Cardiac septum (tissue), 1 donor: ENCODE results near the gene SIGLEC14. TPM values are rescaled to one million over a fixed set of nuclear protein-coding genes. Genes with fewer than 3 reads are reported as not detected.

Source experiments
- DNase-seq: peaks from one replicate; pipeline ENCODE4 v3.0.0-alpha.2; 2020; ENCODE audit warnings: low spot score
- intact Hi-C: fragments of 100-400 bp; cut with DNase I; formaldehyde crosslinking; loops from one replicate; pipeline ENCODE4 v1.14.0; 2022
- total RNA-seq: library from RNA; stranded (reverse); fragmentation: NEBNext Ultra II Directional; extraction: Animal tissue kit (Norgen Biotek cat#: 25700); gene quantifications from one replicate; pipeline ENCODE4 v1.2.1, GENCODE V29; 2021
- donor health status: DM: no; HTN: no; CAD: no.

The SIGLEC14 gene
- total RNA-seq, 1 donor from 2014 or later: 1.2 TPM

DNA sequence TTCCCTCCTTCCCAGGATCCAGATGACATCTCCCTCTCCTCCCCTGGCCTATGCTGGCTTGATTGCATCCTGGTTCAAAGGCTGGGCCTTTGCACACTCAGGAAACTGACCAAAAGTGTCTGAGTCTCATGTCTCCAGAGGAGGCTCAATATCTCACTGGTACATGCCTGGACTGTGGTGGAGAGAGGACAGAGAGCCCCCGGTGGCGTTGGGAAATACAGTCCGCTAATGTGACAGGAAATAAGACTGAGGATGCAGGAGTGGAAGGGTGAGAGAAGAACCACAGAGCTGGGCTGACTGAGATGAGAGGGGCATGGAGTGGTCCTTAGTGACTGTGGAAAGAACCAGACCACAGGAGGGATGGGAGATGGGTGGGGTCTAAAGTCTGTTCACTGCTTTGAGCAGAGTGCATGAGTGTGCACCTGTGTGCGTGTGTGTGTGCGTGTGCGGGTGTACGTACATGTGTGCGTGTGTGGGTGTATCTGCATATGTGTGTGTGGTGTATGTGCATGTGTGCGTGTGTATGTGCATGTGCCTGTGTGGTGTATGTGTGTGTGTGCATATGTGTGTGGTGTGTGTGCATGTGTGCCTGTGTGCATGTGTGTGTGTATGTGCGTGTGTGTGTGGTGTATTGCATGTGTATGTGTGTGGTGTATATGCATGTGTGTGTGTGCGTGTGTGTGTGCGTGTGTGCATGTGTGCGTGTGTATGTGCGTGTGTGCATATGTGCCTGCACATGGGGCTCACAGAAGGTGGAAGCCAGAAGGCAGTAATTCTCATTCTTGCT is 18.3 kb downstream of the SIGLEC14 start:
- no peak for DNase-seq
- intact Hi-C loops: no loop called here

DNA sequence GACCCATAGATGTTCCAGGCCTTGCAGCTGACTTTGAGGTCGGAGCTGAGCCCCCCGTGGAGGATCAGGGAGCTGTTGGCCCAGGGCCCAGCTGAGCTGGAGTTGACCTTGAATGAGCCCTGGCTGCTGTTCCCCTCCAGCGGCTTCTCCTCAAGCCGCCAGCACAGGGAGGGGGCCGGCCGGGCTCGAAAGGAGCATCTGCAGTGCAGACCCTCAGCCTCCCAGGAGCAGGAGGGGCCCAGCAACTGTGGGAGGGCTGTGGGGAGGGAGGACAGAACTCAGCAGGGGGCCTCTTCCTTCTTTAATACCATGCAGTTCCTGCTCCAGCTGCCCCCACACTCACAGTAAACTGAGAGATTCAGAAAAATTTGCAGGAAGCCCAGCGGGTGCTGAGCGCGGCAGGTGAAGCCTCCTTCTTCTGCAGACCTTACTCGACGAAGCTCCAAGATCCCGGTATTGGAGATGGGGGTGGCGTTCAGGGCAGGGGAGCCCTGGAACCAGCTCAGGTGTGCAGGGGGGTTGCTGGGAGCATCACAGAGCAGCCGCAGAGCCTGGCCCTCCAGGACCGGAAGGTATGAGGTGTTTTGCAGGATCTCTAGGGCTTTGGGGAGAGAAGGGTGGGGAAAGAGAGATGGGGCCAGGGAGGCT is 19.0 kb downstream of the SIGLEC14 start:
- intact Hi-C loops: no loop called here
- DNase-seq: no peak

GRCh38 chr19:51626675-51627074 is 19.9 kb downstream of the SIGLEC14 start:
- no peak for DNase-seq
- intact Hi-C loops: no loop called here

- intact Hi-C loops: no loop called here
- no peak for DNase-seq
Observed at GRCh38 chr19:51621178-51621577, 25.4 kb downstream of the SIGLEC14 start.

GRCh38 chr19:51615991-51616390 is 30.6 kb downstream of the SIGLEC14 start:
- DNase-seq: no peak
- intact Hi-C loops: no loop called here

GRCh38 chr19:51614789-51615188 is 31.8 kb downstream of the SIGLEC14 start:
- intact Hi-C loops: no loop called here
- DNase-seq: no peak

GRCh38 chr19:51610576-51610975 is 36.0 kb downstream of the SIGLEC14 start:
- intact Hi-C loops: no loop called here
- DNase-seq: no peak

DNA sequence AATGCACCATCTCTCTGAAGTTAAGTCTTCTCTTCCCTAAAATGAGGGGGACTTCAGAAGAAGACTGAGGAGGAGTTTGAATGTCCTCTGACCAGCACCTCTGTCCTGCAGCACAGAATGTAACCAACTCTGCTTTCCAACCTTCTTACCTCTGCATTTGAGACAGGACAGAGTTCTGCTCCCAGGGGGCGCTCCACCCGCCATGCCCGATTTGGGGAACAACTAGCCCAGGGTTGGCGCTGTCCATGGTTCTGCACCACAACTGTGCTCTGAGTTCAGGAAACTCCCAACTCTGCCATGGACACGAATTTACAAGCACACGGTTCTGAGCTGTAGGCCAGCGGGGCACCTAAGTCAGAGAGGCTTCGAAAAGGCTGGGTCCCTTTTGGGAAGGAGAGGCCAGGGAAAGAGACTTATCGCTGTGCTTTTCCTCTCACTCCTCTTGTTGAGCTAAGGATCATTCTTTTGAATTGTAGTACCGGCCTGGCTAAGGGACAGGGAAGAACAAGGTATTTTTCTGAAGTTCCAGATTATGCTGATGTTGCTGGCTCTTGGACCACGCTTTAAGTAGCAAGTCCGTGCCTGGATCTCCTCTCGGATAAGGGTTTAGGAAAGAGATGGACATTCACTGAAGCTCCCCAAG is 38.6 kb downstream of the SIGLEC14 start:
- intact Hi-C loops: no loop called here
- DNase-seq: peak; percentile 95

DNA sequence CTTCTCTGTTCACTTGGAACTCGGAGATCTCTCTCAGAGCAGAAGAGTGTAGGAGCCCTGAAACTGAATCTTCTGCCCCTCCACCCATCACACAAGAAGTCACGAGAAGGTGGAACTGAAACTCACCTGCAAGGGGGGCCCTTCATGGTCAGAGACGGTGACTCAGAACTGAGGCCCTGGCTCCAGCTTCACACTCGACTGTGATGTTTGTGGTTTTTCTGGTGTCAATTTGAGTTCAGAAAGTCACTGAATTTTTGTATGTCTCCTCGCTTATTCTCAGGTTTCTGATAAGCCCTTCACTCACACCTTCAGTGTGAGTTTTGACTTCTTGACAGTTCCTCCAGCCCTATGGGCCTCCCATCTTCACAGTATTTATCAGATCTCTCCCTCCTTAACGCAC is 39.5 kb downstream of the SIGLEC14 start:
- DNase-seq: no peak
- intact Hi-C loops: no loop called here

GRCh38 chr19:51602189-51602854 is 44.3 kb downstream of the SIGLEC14 start:
- intact Hi-C loops: no loop called here
- DNase-seq: no peak

DNA sequence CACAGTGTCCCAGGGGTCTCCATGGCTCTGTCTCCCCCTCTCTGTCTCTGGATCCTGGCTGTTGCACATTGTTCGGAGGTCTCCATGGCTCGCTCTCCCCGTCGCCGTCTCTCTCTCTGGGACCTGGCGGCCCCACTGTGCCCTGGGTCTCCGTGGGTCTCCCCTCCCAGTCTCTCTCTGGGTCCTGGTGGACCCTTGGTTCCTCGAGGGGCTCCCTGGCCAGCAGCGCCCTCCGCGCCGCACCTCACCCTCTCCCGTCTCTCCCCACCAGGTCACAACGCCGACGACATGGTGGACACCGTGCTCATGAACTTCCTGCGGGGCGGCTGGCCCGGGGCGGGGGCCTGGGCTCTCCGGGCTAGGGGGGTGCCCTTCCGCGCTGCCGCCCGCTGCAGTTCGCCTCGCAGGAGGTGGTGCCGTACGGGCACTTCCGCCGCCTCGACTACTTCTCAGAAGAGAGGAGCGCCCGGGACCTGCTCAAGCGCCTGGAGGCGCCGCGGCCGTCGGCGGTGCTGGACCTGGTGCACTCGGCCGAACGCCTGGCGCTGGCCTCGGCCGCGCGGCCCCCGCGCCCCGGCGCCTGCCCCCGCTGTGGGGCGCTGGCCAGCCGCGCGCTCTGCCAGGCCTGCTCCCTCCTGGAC is 45.6 kb downstream of the SIGLEC14 start:
- DNase-seq: peak; percentile 83
- intact Hi-C loops: no loop called here

- intact Hi-C loops: loop anchor here (10.0 kb wide), 1 partner anchor 494 kb away; the partner anchor contains the start of gene CTU1
- no peak for DNase-seq
Observed at GRCh38 chr19:51599084-51599483, 47.5 kb downstream of the SIGLEC14 start.

GRCh38 chr19:51598159-51598915 is 48.3 kb downstream of the SIGLEC14 start:
- intact Hi-C loops: loop anchor here (10.0 kb wide), 1 partner anchor 494 kb away; the partner anchor contains the start of gene CTU1

GRCh38 chr19:51595190-51596175 is 51.1 kb downstream of the SIGLEC14 start:
- intact Hi-C loops: loop anchor here (10.0 kb wide), 1 partner anchor 491 kb away; the partner anchor contains the start of gene CTU1
- no peak for DNase-seq

More at GRCh38 chr19:51598159-51598915, 48.3 kb downstream of the SIGLEC14 start:
- no peak for DNase-seq

- DNase-seq: no peak
- intact Hi-C loops: loop anchor here (1.0 to 10.0 kb wide), 2 partner anchors 23 to 490 kb away; partner anchors contain the start of genes CTU1 and ZNF175
Observed at GRCh38 chr19:51594774-51595109, 51.9 kb downstream of the SIGLEC14 start.

DNA sequence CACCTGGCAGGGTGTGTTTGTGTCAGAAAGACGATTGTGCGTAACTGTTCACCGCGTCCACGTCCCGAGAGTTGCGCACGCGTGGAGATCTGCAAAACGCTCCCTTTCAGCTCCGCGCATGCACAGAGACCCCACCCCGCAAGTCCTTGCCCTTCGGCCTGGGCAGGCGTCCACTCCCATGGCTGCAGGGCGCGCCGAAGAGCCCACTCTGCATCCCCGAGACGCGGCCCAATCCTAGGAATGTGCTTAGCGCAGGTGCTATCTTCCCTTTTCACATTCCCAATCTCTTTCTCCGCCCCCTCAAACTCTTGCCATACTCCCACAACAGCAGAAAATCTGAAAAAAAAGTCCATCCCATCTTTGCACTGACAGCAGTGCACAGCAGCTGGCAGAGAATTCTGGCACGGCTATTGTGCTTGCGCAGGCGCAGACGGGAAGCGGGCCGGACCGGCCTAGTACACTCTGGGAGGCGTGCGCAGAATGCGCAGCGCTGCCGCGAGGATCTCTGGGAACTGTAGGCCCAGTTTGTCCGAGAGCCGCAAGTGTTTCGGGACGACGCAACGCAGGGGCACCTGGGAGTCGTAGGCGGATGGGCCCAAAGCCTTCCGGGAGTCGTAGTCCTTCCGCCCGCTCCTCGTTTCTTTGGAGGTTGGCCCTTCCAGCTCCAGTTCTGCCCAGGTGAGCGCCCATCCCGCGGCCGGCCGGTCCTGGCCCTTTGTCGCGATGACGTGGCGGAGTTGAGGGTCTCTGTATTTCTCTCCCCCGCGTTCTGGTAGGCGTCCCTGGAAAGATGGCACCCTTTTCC is 52.5 kb downstream of the SIGLEC14 start:
- peak; percentile 100 for DNase-seq
- intact Hi-C loops: loop anchor here (1.0 to 10.0 kb wide), 2 partner anchors 23 to 489 kb away; partner anchors contain the start of genes CTU1 and ZNF175
